B cell (primary cell): ENCODE data around the gene BYSL. TPM values are rescaled to one million over a fixed set of nuclear protein-coding genes. Genes with fewer than 3 reads are reported as not detected.

Experiments
- ATAC-seq: fragments of 200-7000 bp; cut with Tn5 transposase; one replicate; pipeline ENCODE4 v1.10.0; 2021; ENCODE audit warnings: low read depth, mild to moderate bottlenecking, moderate number of reproducible peaks, moderate library complexity
- CTCF ChIA-PET: fragments of 350-600 bp; sonication (Branson Sonifier 250); formaldehyde crosslinking; loops from one replicate; lab custom pipeline; 2021; ENCODE audit warnings: antibody characterized with exemption, inconsistent platforms; lab: Charles Lee
- POLR2A ChIA-PET: fragments of 350-600 bp; sonication (Branson Sonifier 250); formaldehyde crosslinking; loops from one replicate; lab custom pipeline; 2021; ENCODE audit warnings: antibody characterized with exemption; lab: Charles Lee
- DNase-seq: peaks from one replicate; pipeline ENCODE4 v3.0.0; 2013
- H2AFZ ChIP-seq: 2 replicates; pipeline ENCODE4 v1.6.1; 2012; ENCODE audit warnings: mild to moderate bottlenecking, low read depth, low read length; ENCODE audit not compliant: insufficient read depth, poor library complexity, severe bottlenecking
- H3K27ac ChIP-seq, 2 donors: 1 replicate in 1 of 2; 2 replicates in 1 of 2; pipeline ENCODE4 v1.5.1; 2012 to 2013; ENCODE audit warnings: low read length in 2 of 2, mild to moderate bottlenecking in 2 of 2, moderate library complexity in 1 of 2
- H3K27me3 ChIP-seq, 4 experiments: fragments of 200-600 bp in 1 of 4; sonication (generic) in 1 of 4; replicated peaks in 1 of 4; 1 replicate in 2 of 4; 2 replicates in 2 of 4; pipeline versions ENCODE4 v1.6.1 to v1.7.0; 2013 to 2016; ENCODE audit warnings: low read length in 3 of 4, mild to moderate bottlenecking in 2 of 4, mixed read lengths in 1 of 4, moderate library complexity in 1 of 4; ENCODE audit not compliant: insufficient read depth in 4 of 4, control insufficient read depth in 3 of 4; ENCODE audit errors: control extremely low read depth in 1 of 4
- H3K36me3 ChIP-seq, 2 experiments: replicated peaks in 1 of 2; 1 replicate in 1 of 2; 2 replicates in 1 of 2; pipeline versions ENCODE4 v1.6.1 to v1.7.1; 2013; ENCODE audit warnings: low read length in 1 of 2; ENCODE audit not compliant: insufficient read depth in 2 of 2, control insufficient read depth in 1 of 2; ENCODE audit errors: control extremely low read depth in 1 of 2, extremely low read depth in 1 of 2
- H3K4me1 ChIP-seq, 2 donors: fragments of 200-600 bp in 1 of 2; sonication (generic) in 1 of 2; 1 replicate in 1 of 2; 2 replicates in 1 of 2; pipeline versions ENCODE4 v1.5.1 to v1.6.1; 2013 to 2017; ENCODE audit warnings: low read length in 2 of 2; ENCODE audit not compliant: control insufficient read depth in 2 of 2, insufficient read depth in 2 of 2
- H3K4me2 ChIP-seq: replicated peaks from 2 replicates; pipeline ENCODE3; 2012; ENCODE audit warnings: mild to moderate bottlenecking, low read depth, low read length; ENCODE audit not compliant: poor library complexity, severe bottlenecking
- H3K4me3 ChIP-seq, 5 experiments: fragments of 200-600 bp in 1 of 5; sonication (generic) in 1 of 5; 1 replicate in 3 of 5; 2 replicates in 2 of 5; pipeline versions ENCODE4 v1.5.1 to v1.7.0; 2011 to 2016; ENCODE audit warnings: low read length in 4 of 5, mild to moderate bottlenecking in 4 of 5, low read depth in 2 of 5, control low read depth in 1 of 5, moderate library complexity in 1 of 5; ENCODE audit not compliant: insufficient read depth in 1 of 5; ENCODE audit errors: control extremely low read depth in 1 of 5, extremely low read depth in 1 of 5
- H3K79me2 ChIP-seq: fragments of 200-600 bp; sonication (generic); one replicate; pipeline ENCODE4 v1.6.0; 2016; ENCODE audit warnings: low read length; ENCODE audit not compliant: control insufficient read depth, insufficient read depth
- H3K9ac ChIP-seq: fragments of 200-600 bp; sonication (generic); 2 replicates; pipeline ENCODE4 v1.6.1; 2017; ENCODE audit warnings: mild to moderate bottlenecking, low read length, moderate library complexity
- H3K9me3 ChIP-seq, 3 donors: one replicate each; pipeline versions ENCODE4 v1.6.1 to v1.7.1; 2013; ENCODE audit warnings: low read length in 2 of 3; ENCODE audit not compliant: control insufficient read depth in 2 of 3, insufficient read depth in 1 of 3; ENCODE audit errors: control extremely low read depth in 1 of 3
- H4K20me1 ChIP-seq: 2 replicates; pipeline ENCODE4 v1.6.0; 2012; ENCODE audit warnings: mild to moderate bottlenecking, low read length; ENCODE audit not compliant: insufficient read depth, control insufficient read depth, poor library complexity, severe bottlenecking
- H3K27ac Mint-ChIP-seq: one replicate; pipeline ENCODE4 v1.8.0; 2021; ENCODE audit warnings: mixed read lengths
- H3K27me3 Mint-ChIP-seq: one replicate; pipeline ENCODE4 v1.8.0; 2021; ENCODE audit warnings: mixed read lengths
- H3K4me1 Mint-ChIP-seq: one replicate; pipeline ENCODE4 v1.8.0; 2021; ENCODE audit warnings: mixed read lengths
- H3K4me3 Mint-ChIP-seq: one replicate; pipeline ENCODE4 v1.8.0; 2021; ENCODE audit warnings: mixed read lengths
- H3K9me3 Mint-ChIP-seq: one replicate; pipeline ENCODE4 v1.8.0; 2022; ENCODE audit warnings: mixed read lengths; ENCODE audit not compliant: insufficient read depth
- CTCF ChIP-seq: fragments of 200-600 bp; IDR thresholded peaks from one replicate; pipeline ENCODE4 v1.8.0; 2022; ENCODE audit warnings: antibody characterized with exemption, mild to moderate bottlenecking
- EZH2 ChIP-seq: IDR thresholded peaks from 2 replicates; pipeline ENCODE4 v1.6.1; 2012; ENCODE audit warnings: borderline replicate concordance, low read depth, mild to moderate bottlenecking, moderate library complexity, low read length; ENCODE audit not compliant: insufficient read depth, poor library complexity, severe bottlenecking
- WGBS: methylation state at CpG from one replicate; pipeline ENCODE4 v1.1.5; 2013; ENCODE audit warnings: missing lambda C conversion rate; ENCODE audit not compliant: insufficient coverage; 5-methylcytosine and 5-hydroxymethylcytosine counted together
- intact Hi-C: fragments of 100-400 bp; cut with micrococcal nuclease; formaldehyde crosslinking; loops from one replicate; pipeline ENCODE4 v1.10.0; 2022
- polyA plus RNA-seq: library from polyadenylated mRNA; depleted of rRNA; stranded (reverse); fragments of >200 nt; gene quantifications from 2 replicates; pipeline ENCODE4 v1.2.3, GENCODE V29; 2012
- total RNA-seq, 2 donors: library from RNA; stranded (reverse); fragments of 120-200 nt in 1 of 2; gene quantifications; 1 replicate in 1 of 2; 2 replicates in 1 of 2; pipeline versions ENCODE4 v1.2.3 to v1.2.4, GENCODE V29; 2013 to 2022

BYSL gene
- total and polyA plus RNA-seq, 2 donors (not counting 1 experiment from before 2014, with no cell fraction given): 6.0 to 11.1 TPM

- POLR2A ChIA-PET: no interaction called here
- Mint-ChIP-seq H3K4me3 (peak overlapping the region; percentile 13), H3K4me1 (peaks cover 71% of the 10 kb centered on the region), H3K9me3 (no peaks in the 10 kb centered on the region), H3K27me3 (no peaks in the 10 kb centered on the region), H3K27ac (peak overlapping the region; percentile 87)
- peaks cover 71 to 80% of the 10 kb centered on the region in 2 donors for H3K4me1 ChIP-seq
- DNase-seq: no peak
- CTCF ChIA-PET: interaction anchor here (1.2 to 12.5 kb wide), 8 partner anchors 10 to 152 kb away, joined by 3 to 263 read pairs (median 6); partner anchors contain the start of genes BYSL, MED20 and TAF8
- H3K4me2 ChIP-seq: peak overlapping the region; percentile 97
- H3K79me2 ChIP-seq: peaks cover 76% of the 10 kb centered on the region
- TF ChIP-seq CTCF: no peak
- TF ChIP-seq EZH2: no peak
- intact Hi-C loops: no loop called here
- H4K20me1 ChIP-seq: peaks cover 92% of the 10 kb centered on the region
- ATAC-seq: no peak
- no peaks in the 10 kb centered on the region for H3K9me3 ChIP-seq
- 13% methylated on average over 4 of the region's 4 CpGs for WGBS
- no peak overlapping the region for H2AFZ ChIP-seq
- H3K4me3 ChIP-seq: peak overlapping the region in 1 of 5 experiments; percentile 9
- peaks cover 0 to 34% of the 10 kb centered on the region in 2 experiments for H3K36me3 ChIP-seq
- H3K9ac ChIP-seq: no peak overlapping the region
- H3K27me3 ChIP-seq: no peaks in the 10 kb centered on the region
- H3K27ac ChIP-seq: peak overlapping the region; percentile 37 to 67
Observed at GRCh38 chr6:41937861-41938574, 16.7 kb downstream of the BYSL start.
